Smooth muscle cell of the pulmonary artery (primary cell): ENCODE results near the gene ZNF782. TPM values are rescaled to one million over a fixed set of nuclear protein-coding genes. Genes with fewer than 3 reads are reported as not detected.

Experiments
- total RNA-seq: library from RNA; depleted of rRNA; stranded (reverse); fragments of >200 nt; gene quantifications from 2 replicates; pipeline ENCODE4 v1.2.3, GENCODE V29; 2014

Gene ZNF782
- total RNA-seq = 2.8 and 3.1 TPM in 2 replicates

GRCh38 chr9:96853781-96854650 lies at the start of gene ZNF782:
Gene ZNF782 (minus strand): TSS chr9:96854514. CDS start chr9:96851961, 2,553 bp downstream.

Other genes starting within 250 kb of the ZNF782 start
- 16.9 and 19.8 TPM in 2 replicates for gene CDC14B, start 234.7 kb downstream of the ZNF782 start, total RNA-seq
- gene PRXL2C, start 199.2 kb downstream of the ZNF782 start, total RNA-seq = 13.1 TPM in 2 replicates
- 14.9 and 15.6 TPM in 2 replicates for gene ZNF510, start 76.4 kb downstream of the ZNF782 start, total RNA-seq
- gene NUTM2G, start 74.3 kb upstream of the ZNF782 start, total RNA-seq = not detected in 2 replicates
- 0.17 and 0.26 TPM in 2 replicates for gene CTSV, start 184.6 kb upstream of the ZNF782 start, total RNA-seq